ENCODE data around the gene RANBP10. TPM values are rescaled to one million over a fixed set of nuclear protein-coding genes. Genes with fewer than 3 reads are reported as not detected.

RANBP10 gene
- total and polyA plus RNA-seq, 2 donors (not counting 3 experiments of a cell fraction or from before 2014, with no cell fraction given), result 25.6 to 28.8 TPM

- H3K9ac ChIP-seq (replicated peaks; ENCODE audit: extremely low read depth, insufficient read depth, low read length), result no peak overlapping the region
- H3K27me3 ChIP-seq (ENCODE audit: control insufficient read depth in 2 of 2, insufficient read depth in 2 of 2, low read length in 2 of 2), result no peaks in the 10 kb centered on the region
- H3K9me1 ChIP-seq (replicated peaks; ENCODE audit: control insufficient read depth, extremely low read depth, insufficient read depth, low read length), result no peaks in the 10 kb centered on the region
- POLR2A ChIA-PET, result no interaction called here
- H3K27ac ChIP-seq (ENCODE audit: insufficient read depth, low read depth, low read length), result no peak overlapping the region
- FAIRE-seq (no peak), DNase-seq (ENCODE audit: low read depth, low spot score) (no peak)
- H4K20me1 ChIP-seq (replicated peaks; ENCODE audit: control insufficient read depth, extremely low read depth, insufficient read depth, low read length), result peaks cover 7% of the 10 kb centered on the region
- no peaks in the 10 kb centered on the region for H3K4me1 ChIP-seq (ENCODE audit: control insufficient read depth, extremely low read depth, insufficient read depth, low read length)
- no peak for TF ChIP-seq JUN (IDR thresholded peaks at IDR 0.05; ENCODE audit: borderline replicate concordance, insufficient read depth, insufficient read length, low read depth)
- no peak for TF ChIP-seq EZH2 (IDR thresholded peaks at IDR 0.05; ENCODE audit: borderline replicate concordance, low read depth, low read length, severe bottlenecking)
- TF ChIP-seq GATA2 (IDR thresholded peaks at IDR 0.05; ENCODE audit: insufficient read depth, insufficient read length, low read depth, low read length), result no peak
- no peak for TF ChIP-seq CTCF (IDR thresholded peaks at IDR 0.05; ENCODE audit: extremely low read depth in 1 of 2, insufficient read depth in 1 of 2, low read depth in 1 of 2, low read length in 2 of 2)
- no peak for TF ChIP-seq MAX (IDR thresholded peaks at IDR 0.05; ENCODE audit: insufficient read depth, insufficient read length)
- TF ChIP-seq POLR2AphosphoS5 (IDR thresholded peaks at IDR 0.05; ENCODE audit: insufficient read depth, low read depth, low read length), result no peak
- TF ChIP-seq FOS (IDR thresholded peaks at IDR 0.05; ENCODE audit: borderline replicate concordance, insufficient read depth, low read length), result no peak
- no peak for TF ChIP-seq POLR2A (IDR thresholded peaks at IDR 0.05; ENCODE audit: low read depth, low read length)
- TF ChIP-seq MYC (IDR thresholded peaks at IDR 0.05; ENCODE audit: low read depth, low read length), result no peak
- H3K4me3 ChIP-seq (replicated peaks in 1 of 3; ENCODE audit: insufficient read depth in 1 of 3, low read depth in 1 of 3, low read length in 3 of 3), result no peak overlapping the region
- CTCF ChIA-PET, result interaction anchor here (1.0 to 1.7 kb wide), 2 partner anchors 15 to 182 kb away, joined by 3 read pairs; no protein-coding TSS in a partner anchor
- no peak overlapping the region for H3K4me2 ChIP-seq (ENCODE audit: insufficient read depth, low read length)
- no peaks in the 10 kb centered on the region for H3K9me3 ChIP-seq (replicated peaks; ENCODE audit: control insufficient read depth, insufficient read depth, low read length)
- no peak overlapping the region for H2AFZ ChIP-seq (ENCODE audit: low read depth, low read length)
- H3K79me2 ChIP-seq (ENCODE audit: control insufficient read depth, insufficient read depth, low read length), result peaks cover 75% of the 10 kb centered on the region
- intact Hi-C loops (cut with micrococcal nuclease), result no loop called here
- dilution Hi-C loops (cut with MboI; ENCODE audit: extremely low pct_ligation_motif_present, low sequenced_read_pairs), result no loop called here
- no peaks in the 10 kb centered on the region for H3K36me3 ChIP-seq (ENCODE audit: control insufficient read depth in 2 of 2, extremely low read depth in 1 of 2, insufficient read depth in 2 of 2, low read length in 2 of 2)
- BruUV-seq (replicated peaks), result no TSS peak
Measured at GRCh38 chr16:67703626-67704025, 102.7 kb downstream of the RANBP10 start.

Measured in endothelial cell of umbilical vein (primary cell).